ENCODE data around the gene LINC01488.

LINC01488 gene

DNA sequence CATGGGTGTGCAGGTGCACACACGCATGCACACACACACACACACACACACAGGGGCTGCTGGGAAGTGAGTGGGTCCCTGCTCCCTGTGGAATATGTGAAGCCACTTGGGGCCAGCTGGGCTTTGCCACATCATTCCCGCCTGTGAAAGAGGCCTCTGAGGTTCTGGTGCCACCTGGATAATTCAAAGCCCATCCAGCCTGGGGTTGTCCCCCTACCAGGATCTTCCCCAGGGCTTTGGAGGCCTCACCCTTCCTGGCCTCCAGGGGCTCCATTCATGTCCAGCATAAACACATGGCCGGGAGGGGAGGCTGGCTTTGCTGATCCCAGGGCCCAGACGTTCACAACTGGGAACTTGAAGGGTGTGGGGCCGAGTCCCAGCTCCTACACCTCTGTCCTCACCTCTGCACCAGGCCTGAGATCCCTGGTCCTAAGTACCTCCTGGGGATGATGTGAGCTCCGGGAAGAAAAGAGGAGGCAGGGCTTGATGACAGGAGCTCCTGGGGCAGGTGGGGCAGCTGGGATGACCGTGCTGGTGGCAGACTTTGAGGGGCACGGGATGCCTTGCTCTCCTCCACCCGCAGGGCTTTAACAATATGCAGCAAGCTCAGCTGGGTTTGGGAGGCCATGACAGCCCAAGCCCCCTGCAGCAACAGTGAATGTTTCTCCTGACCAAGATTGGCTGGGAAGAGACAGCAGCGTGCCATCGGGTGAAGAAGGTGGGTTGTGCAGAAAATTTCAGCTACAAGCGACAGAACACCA is 14.2 kb downstream of the LINC01488 start:
- DNase-seq = no peak

- DNase-seq = no peak
Measured at GRCh38 chr11:69496202-69496557, 14.7 kb downstream of the LINC01488 start.

DNA sequence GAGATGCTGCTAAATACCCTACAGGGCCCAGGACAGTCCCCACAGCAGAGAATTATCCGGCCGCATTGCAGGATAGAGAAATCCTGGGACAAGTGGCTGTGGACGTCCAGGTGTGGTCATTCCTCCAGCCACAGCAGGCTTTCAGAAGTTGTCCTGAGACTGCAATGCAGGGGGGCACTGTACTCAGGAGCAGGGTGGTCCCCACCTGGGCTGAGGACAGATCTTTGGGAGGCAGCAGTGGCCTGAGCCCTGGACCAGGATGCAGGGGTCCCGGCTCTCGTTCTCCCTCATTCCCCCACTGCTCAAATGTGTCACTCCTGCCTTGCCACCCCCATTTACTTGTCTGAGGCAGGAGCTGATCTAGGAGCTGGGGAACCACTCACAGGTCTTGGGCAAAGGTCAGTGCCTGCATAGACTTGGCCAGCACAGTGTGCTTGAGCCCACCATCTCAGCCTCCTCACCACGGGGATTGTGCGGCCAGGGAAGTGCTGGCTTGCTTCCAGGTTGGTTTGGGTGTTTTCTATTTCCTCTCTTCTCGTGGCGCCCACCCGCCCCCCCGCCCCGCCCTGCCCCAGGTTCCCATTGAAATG is 15.3 kb downstream of the LINC01488 start:
- DNase-seq = no peak

DNA sequence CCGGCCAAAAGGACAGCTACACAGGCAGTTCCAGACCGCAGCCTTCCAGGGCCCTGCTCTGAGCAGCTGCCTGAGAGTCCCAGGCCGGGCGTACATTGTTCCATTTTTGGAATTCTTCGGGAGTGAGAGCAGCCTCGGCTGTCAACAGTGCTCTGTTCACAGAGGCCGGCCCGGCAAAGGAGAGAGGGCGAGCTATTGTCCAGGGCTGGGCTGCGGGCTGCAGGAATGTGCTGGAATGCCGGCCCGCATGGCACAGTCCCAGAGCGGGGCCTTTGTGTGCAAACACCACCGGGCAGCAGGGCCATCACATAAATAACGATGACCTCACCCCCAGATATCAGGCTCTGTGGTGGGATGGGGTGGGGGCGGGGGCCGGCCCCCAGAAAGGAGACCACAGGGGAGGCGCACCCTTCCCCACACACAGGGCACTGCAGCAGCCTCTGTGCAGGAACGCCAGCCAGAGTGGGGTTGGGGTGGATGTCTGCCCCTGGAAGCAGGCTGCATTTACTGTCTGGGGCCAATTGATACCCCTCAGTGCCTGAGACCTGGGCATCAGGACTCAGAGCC is 15.8 kb downstream of the LINC01488 start:
- DNase-seq = peak; percentile 88

- DNase-seq = peak; percentile 43
Measured at GRCh38 chr11:69498614-69499175, 17.2 kb downstream of the LINC01488 start.

DNA sequence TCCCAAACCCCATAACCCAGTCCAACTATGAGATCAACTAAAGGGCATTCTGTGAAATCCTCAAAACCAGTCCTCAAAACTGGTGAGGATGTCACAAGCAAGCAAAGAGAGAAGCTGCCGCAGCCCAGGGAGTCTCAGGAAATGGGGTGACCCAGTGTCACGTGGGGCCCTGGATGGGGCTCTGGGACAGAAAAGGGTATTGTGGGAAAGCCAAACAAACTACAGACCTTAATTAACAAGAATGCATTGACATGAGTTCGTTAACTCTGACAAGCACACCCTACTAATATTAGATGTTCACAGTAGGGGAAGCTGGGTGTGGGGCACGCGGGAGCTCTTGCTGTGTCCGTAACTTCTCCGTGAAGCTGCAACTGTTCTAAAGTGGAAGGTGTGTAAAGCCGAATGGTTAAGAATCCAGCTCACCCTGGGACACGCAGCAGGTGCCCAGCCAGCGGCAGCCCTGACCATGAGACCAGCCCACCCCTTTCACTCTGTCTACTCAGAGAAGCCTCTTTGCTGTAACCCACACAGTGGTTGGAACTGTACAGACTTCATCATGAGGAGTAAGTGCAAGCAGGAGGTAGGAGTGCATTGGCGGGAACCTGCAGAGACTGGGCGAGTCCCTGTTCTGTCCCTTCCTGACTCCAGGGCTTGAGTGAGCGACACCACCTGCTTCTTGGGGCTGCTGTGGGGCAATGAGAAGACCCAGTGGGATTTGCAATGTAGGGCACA is 17.9 kb downstream of the LINC01488 start:
- peak; percentile 49 for DNase-seq

- DNase-seq = no peak
Measured at GRCh38 chr11:69499918-69500284, 18.4 kb downstream of the LINC01488 start.

DNA sequence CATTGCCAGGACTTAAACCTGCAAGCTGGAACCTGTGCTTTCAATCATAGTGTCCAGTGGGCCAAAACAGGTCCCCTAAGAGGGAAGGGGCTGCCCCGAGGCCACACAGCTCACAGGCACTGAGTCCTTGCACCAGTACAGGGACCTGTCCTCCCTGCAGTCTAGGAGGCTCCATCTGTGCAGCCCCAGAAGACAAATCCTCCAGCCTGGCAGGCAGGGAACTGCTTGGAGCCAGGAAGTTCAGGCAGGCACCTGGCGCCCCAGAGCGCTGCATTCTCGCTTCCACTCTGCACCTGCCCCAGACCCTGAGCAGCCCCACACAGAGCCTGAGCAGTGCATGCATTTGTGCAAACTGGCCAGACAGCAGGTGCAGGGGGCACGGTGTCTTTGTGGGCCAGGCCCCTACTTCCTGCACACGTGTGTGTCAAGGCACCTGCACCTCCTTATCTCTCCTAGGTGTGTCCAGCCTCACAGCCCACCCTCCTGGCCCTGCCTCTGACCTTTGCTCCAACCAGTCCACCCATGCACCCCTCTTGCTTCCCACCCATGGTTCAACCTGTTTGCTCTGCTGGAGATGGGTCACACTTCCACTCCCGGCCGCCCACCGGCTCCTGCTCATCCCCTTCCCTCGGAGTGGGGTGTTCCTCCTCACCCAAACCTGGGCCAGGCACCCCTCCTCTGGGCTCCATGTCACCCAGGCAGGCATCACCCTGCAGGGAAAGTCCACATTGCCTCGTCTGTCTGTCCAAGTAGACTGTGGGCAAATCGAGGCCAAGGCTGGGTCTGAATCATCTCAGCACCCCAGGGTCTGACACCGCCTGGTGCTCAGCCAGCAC is 19.0 kb downstream of the LINC01488 start:
- DNase-seq = peak; percentile 43

DNA sequence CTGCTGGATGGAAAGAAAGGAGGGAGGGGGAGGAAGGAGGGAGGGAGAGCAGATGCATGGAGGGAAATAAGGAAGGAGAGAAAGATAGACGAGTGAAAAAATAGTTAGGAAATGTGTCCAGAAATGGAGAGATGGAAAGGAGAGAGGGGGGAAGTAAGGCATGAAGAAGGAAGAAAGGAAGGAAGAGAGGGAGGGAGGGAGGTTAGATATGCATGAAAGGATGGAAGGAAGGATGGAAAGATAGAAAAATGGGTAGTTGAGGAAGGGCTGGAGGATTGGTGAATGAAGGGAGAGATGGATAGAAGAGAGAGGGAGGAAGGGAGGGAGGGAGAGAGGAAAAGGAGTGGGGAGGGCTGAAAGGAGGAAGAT is 19.6 kb downstream of the LINC01488 start:
- no peak for DNase-seq

DNA sequence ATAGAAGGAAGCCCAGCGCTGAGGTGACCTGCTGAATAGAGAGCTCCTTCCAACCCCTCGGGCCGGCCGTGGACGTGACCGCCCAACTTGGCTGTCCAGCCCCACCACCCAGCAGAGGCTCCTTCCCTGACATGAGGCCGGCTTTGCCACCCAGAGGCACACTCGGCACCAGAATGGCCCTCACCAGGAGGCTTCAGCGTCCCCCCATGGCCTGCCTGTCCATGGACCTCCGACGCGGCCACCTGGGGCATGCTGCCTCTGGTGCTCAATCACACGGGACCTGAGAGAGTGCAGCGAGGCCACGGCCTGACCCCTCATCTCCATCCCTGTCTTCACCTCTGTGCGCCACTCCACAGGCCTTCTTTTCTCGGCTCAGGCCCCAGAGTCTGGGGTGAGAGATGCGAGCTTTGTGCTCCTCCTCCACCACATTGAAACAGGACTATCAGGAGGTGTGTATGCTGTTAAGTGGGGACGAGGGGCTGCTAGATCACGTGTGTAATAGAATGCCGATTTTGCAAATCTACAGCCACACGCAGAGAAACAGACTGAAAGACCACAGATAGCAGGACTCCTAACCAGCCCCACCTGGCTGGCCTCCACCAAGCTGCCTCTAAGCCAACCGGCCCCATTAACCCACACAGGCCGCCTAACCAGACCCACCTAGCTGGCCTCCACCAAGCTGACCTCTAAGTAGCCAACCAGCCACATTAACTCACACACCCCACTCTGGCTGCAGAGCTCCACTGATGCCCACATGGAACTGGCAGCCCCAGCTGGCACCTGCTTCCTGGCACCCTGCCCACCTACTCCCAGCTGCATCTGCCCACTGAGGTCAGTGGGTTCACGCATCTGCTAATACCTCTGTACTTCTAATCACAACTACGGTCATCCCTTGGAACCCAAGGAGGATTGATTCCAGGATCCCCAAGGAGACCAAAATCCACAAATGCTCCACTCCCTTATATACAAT is 20.7 kb downstream of the LINC01488 start:
- DNase-seq = no peak

- no peak for DNase-seq
Measured at GRCh38 chr11:69504127-69504526, 22.7 kb downstream of the LINC01488 start.

DNA sequence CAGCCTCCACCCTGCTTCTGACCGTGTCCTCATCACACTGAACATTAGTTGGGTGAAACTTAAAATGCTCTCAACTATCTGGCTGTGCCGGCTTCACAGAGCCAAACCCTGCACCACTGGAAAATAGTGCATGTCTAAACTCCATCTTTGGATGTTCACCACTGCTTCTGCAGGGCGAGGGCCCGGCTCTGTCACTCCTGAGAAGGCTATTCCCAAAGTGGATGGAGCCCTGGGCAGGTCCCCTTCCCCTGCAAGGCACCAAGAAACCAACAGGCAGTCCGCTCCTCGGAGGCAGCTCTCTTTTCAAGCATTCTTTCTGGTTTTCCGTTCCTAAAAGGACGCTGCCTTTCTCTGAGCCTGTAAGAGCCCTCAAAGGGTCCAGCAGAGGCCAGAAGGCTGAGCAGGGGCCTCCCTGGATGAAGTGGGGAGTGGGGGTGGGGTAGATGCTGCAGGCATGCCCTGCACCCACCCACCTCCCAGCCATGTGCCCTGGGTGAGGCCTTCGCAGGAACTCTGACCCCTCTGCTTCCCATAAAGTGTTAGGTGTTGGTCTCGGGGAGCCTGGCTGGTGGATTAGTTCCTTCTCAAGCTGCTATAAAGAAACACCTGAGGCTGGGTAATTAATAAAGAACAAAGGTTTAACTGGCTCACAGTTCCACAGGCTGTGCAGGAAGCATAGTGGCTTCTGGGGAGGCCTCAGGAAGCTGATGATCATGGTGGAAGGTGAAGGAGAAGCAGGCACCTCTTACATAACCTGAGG is 23.3 kb downstream of the LINC01488 start:
- no peak for DNase-seq

DNA sequence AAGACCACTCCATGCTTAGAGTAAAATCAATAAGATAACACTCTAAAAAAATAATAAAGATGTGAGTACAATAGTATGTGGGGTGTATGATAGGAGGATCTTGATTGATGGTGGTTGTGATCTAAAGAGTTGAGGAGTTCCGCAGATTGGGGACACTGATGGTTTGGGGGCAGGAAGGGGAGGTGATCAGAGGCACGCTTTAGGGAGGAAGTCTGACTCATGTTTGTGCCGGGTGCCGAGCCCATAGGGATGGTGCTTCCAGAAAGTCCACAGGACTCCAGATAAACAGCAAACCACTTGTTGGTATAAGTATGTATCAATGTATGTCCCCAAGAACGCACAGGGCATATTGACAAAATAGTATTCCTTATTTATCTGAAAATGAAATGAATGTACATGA is 27.5 kb downstream of the LINC01488 start:
- no peak for DNase-seq

- no peak for DNase-seq
Measured at GRCh38 chr11:69509381-69509780, 27.9 kb downstream of the LINC01488 start.

- no peak for DNase-seq
Measured at GRCh38 chr11:69509846-69510390, 28.5 kb downstream of the LINC01488 start.

GRCh38 chr11:69510471-69511357 is 29.3 kb downstream of the LINC01488 start:
- no peak for DNase-seq

- no peak for DNase-seq
Measured at GRCh38 chr11:69511358-69512055, 30.0 kb downstream of the LINC01488 start.

DNA sequence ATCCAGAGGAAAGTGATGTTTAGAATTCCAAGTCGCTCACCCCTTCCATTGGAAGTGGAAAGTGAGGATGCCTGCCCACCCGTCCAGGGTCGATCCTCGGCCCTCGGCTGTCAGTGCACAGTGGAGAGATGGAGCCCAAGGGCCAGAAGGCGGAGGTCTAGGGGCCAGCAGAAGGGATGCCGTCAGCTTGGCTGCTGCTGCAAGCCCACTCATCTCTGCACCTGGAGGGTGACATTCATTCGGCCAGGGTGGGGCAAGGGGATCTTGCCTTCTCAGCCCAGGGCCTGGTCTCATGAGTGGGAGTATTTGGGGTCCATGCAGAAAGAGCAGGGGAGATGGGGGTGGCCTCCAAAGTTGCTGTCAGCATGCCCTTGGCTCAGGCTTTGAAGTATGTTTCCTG is 30.7 kb downstream of the LINC01488 start:
- no peak for DNase-seq

DNA sequence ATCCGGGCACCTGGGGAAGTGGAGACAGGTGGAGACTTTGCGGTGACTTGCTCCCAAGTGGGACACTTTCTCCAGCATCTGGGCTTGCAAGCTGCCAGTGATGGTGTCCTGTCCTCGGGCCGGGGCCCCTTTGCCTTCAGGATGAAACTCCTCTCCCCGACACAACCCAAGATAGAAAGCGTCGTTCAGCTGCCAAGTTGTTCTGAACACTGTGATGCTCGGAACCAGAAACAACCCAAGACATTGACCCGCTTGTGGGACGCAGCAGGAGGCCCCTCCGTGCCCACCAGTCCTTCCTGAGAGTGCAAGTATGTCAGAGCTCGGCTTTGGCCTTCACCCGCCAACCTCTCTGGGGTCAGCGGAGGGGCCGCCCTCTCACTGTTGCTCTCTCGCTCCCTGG is 31.3 kb downstream of the LINC01488 start:
- no peak for DNase-seq

All from right forelimb (tissue), 1 donor.